ENCODE measurements around the gene MYOCD. TPM values are rescaled to one million over a fixed set of nuclear protein-coding genes. Genes with fewer than 3 reads are reported as not detected.

The MYOCD gene
- total RNA-seq, 1 donor from 2014 or later = 11.9 TPM

DNA sequence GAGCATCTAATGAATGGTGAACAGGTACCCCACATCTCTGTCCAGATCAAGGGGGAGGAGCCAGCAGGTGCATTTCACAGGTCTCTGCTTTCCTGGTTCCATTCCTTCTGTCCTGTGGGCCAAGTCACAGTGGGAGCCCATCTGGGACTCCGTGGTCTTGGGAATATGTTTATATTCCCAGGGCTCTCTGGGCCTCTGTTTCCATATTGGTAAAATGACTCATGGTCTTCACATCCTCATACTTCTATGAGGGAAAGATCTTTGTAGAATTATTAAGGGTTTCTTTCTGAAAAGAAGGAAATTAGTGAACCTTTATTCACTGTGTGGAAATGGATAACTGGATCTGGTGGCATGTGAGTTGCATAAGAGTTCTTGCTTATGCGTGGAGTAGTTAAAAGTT is 6.2 kb downstream of the MYOCD start:
- TF ChIP-seq, protein P1, sequence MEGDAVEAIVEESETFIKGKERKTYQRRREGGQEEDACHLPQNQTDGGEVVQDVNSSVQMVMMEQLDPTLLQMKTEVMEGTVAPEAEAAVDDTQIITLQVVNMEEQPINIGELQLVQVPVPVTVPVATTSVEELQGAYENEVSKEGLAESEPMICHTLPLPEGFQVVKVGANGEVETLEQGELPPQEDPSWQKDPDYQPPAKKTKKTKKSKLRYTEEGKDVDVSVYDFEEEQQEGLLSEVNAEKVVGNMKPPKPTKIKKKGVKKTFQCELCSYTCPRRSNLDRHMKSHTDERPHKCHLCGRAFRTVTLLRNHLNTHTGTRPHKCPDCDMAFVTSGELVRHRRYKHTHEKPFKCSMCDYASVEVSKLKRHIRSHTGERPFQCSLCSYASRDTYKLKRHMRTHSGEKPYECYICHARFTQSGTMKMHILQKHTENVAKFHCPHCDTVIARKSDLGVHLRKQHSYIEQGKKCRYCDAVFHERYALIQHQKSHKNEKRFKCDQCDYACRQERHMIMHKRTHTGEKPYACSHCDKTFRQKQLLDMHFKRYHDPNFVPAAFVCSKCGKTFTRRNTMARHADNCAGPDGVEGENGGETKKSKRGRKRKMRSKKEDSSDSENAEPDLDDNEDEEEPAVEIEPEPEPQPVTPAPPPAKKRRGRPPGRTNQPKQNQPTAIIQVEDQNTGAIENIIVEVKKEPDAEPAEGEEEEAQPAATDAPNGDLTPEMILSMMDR (IDR thresholded peaks at IDR 0.05) = no peak
- H3K4me3 Mint-ChIP-seq (ENCODE audit: unreplicated experiment) = no peak overlapping the region
- DNase-seq (ENCODE audit: low spot score) = no peak
- H3K27ac Mint-ChIP-seq (ENCODE audit: unreplicated experiment) = no peak overlapping the region
- H3K27me3 Mint-ChIP-seq (ENCODE audit: low read depth) = no peaks in the 10 kb centered on the region
- no peaks in the 10 kb centered on the region for H3K36me3 Mint-ChIP-seq (ENCODE audit: low read depth)
- H3K4me1 Mint-ChIP-seq (ENCODE audit: low read depth) = peaks cover 25% of the 10 kb centered on the region
- no peaks in the 10 kb centered on the region for H3K9me3 Mint-ChIP-seq (ENCODE audit: low read depth)

DNA sequence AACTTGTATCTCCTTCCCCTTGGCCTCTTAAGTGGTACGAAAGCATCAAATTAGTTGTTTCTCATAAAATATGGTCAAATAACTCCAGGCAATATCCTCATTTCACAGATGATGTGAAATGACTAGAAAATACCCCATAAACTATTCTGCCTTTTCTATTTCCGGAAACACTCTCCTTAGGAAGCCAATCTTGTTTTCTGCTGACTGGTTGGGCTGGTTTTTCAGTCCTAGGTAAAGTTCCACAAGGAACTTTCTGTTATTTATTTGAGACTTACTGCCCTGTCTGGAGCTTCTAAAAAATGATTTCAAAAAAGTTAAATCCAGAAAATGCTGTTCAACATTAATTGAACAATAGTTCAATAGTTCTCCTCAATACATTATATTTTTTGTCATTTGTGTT is 7.3 kb downstream of the MYOCD start:
- TF ChIP-seq, protein P1 (IDR thresholded peaks at IDR 0.05) = no peak
- no peak overlapping the region for H3K27ac Mint-ChIP-seq (ENCODE audit: unreplicated experiment)
- no peaks in the 10 kb centered on the region for H3K27me3 Mint-ChIP-seq (ENCODE audit: low read depth)
- no peaks in the 10 kb centered on the region for H3K9me3 Mint-ChIP-seq (ENCODE audit: low read depth)
- DNase-seq (ENCODE audit: low spot score) = no peak
- H3K36me3 Mint-ChIP-seq (ENCODE audit: low read depth) = no peaks in the 10 kb centered on the region
- peaks cover 15% of the 10 kb centered on the region for H3K4me1 Mint-ChIP-seq (ENCODE audit: low read depth)
- H3K4me3 Mint-ChIP-seq (ENCODE audit: unreplicated experiment) = no peak overlapping the region

DNA sequence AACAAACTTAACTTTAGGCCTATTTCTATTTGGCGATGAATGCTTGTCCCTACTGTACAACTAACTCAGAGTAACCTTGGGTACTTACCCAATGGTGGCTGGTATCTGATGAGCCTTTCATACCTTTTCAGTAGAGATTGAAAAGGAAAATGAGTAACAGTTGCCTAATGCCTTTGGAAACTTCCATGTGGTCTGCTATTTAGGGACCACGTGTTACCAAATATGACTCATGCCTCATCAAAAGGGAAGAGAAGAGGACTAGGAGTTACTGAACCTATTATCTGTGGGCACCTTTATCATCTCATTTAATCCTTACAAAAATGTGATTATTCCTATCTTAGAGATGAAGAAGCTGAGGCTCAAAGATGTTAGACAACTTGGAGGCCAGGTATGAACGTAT is 8.1 kb downstream of the MYOCD start:
- Mint-ChIP-seq H3K4me3 (ENCODE audit: unreplicated experiment) (no peak overlapping the region), H3K27ac (ENCODE audit: unreplicated experiment) (no peak overlapping the region), H3K9me3 (ENCODE audit: low read depth) (no peaks in the 10 kb centered on the region), H3K27me3 (ENCODE audit: low read depth) (no peaks in the 10 kb centered on the region), H3K4me1 (ENCODE audit: low read depth) (peaks cover 11% of the 10 kb centered on the region), H3K36me3 (ENCODE audit: low read depth) (no peaks in the 10 kb centered on the region)
- no peak for DNase-seq (ENCODE audit: low spot score)
- TF ChIP-seq, protein P1 (IDR thresholded peaks at IDR 0.05) = no peak

DNA sequence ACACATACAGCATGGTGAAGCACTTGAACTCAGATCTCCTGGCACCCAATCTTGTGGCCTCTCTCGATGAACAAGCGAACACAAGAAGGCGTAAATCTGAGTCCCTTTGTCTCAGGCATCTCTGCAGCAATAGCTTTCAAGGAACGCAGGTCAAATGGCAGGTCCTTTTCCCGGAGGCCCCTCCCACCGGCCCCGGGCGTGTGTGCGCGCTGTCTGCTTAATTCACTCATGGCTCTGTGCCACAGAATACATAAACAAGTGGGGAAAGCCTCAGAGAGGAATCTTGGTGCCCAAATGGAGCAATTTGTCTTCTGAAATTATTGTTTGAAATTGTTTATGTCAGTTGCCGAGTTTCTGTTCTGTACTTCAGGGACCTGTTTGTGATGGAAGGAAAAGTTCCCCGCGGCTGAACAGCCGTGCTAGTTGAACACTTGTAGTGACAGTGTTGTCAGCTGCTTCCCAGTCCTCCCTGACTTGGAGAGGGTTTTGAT is 14.8 kb downstream of the MYOCD start:
- H3K4me1 Mint-ChIP-seq (ENCODE audit: low read depth) = no peaks in the 10 kb centered on the region
- no peak overlapping the region for H3K4me3 Mint-ChIP-seq (ENCODE audit: unreplicated experiment)
- H3K36me3 Mint-ChIP-seq (ENCODE audit: low read depth) = no peaks in the 10 kb centered on the region
- no peaks in the 10 kb centered on the region for H3K9me3 Mint-ChIP-seq (ENCODE audit: low read depth)
- no peaks in the 10 kb centered on the region for H3K27me3 Mint-ChIP-seq (ENCODE audit: low read depth)
- TF ChIP-seq, protein P1 (IDR thresholded peaks at IDR 0.05) = no peak
- H3K27ac Mint-ChIP-seq (ENCODE audit: unreplicated experiment) = no peak overlapping the region
- no peak for DNase-seq (ENCODE audit: low spot score)

DNA sequence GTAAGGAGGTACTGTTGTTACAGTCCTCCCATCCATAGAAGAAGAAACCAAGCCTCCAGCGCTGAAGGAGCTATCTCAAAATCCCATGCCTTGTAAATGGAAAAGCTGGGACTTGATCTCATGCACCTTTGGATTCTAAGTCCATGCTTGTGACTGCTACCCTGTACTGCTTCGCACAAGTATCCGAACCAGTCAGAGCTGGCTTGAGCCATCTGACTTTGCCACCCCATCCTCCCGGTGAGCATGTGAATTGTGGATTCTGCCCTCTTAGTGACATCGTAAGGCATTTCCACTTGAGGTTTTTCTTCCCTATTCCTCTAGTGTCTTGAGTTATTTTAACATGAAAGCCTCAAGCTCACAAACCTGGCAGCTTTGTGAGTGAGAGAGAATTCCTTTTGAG is 15.3 kb downstream of the MYOCD start:
- no peaks in the 10 kb centered on the region for H3K36me3 Mint-ChIP-seq (ENCODE audit: low read depth)
- no peak for DNase-seq (ENCODE audit: low spot score)
- H3K4me3 Mint-ChIP-seq (ENCODE audit: unreplicated experiment) = no peak overlapping the region
- no peak overlapping the region for H3K27ac Mint-ChIP-seq (ENCODE audit: unreplicated experiment)
- no peaks in the 10 kb centered on the region for H3K4me1 Mint-ChIP-seq (ENCODE audit: low read depth)
- no peaks in the 10 kb centered on the region for H3K27me3 Mint-ChIP-seq (ENCODE audit: low read depth)
- TF ChIP-seq, protein P1 (IDR thresholded peaks at IDR 0.05) = no peak
- no peaks in the 10 kb centered on the region for H3K9me3 Mint-ChIP-seq (ENCODE audit: low read depth)

Data from chondrocyte (in vitro differentiated cells).